Mucosa of rectum (tissue), 2 donors: ENCODE measurements around the gene FEV.
A peak's percentile ranks its signal among the peaks of the same experiment; 100 is the strongest.

Experiments
- H3K27ac ChIP-seq, 2 donors: one replicate each; pipeline ENCODE4 v1.7.0; 2013; ENCODE audit warnings: inconsistent platforms in 2 of 2, low read depth in 2 of 2, low read length in 2 of 2
- H3K27me3 ChIP-seq, 2 donors: one replicate each; pipeline ENCODE4 v1.7.0; 2013; ENCODE audit warnings: low read length in 2 of 2; ENCODE audit not compliant: control insufficient read depth in 2 of 2, insufficient read depth in 2 of 2
- H3K36me3 ChIP-seq, 2 donors: one replicate each; pipeline ENCODE4 v1.7.0; 2013; ENCODE audit warnings: low read length in 2 of 2; ENCODE audit not compliant: control insufficient read depth in 2 of 2, insufficient read depth in 2 of 2
- H3K4me1 ChIP-seq, 2 donors: one replicate each; pipeline ENCODE4 v1.7.0; 2013; ENCODE audit warnings: low read length in 2 of 2, mild to moderate bottlenecking in 1 of 2; ENCODE audit not compliant: control insufficient read depth in 2 of 2, insufficient read depth in 2 of 2
- H3K4me3 ChIP-seq, 2 donors: one replicate each; pipeline ENCODE4 v1.7.0; 2013; ENCODE audit warnings: low read length in 2 of 2
- H3K9ac ChIP-seq, 2 donors: one replicate each; pipeline ENCODE4 v1.7.0; 2013; ENCODE audit warnings: low read length in 2 of 2, low read depth in 1 of 2, mild to moderate bottlenecking in 1 of 2
- H3K9me3 ChIP-seq, 2 donors: one replicate each; pipeline ENCODE4 v1.7.0; 2013; ENCODE audit warnings: low read length in 2 of 2; ENCODE audit not compliant: control insufficient read depth in 2 of 2
- donor health status: healthy.
- donor health status: Normal muscosa, but diverticular disease.

The FEV gene

DNA sequence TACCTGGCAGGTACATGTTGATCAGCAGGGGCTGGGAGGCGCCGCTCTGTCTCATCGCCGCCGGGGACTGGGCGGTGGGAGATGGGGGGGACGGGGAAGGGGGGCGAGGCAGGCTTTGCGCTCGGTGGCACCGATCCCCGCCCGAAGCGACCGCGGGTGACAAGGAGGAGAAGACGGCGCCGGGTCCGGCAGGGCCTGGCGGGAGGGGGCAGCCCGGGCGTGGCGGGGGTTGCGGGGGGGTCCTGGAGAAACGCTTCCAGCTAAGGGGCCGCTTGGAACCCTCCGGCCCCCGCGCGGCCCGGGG is at the start of gene FEV:
Gene FEV (minus strand): TSS at position 164 of the 304 bp plus-strand sequence. CDS start 109 bp downstream, at position 55.
- peaks cover 74 to 77% of the 10 kb centered on the region in 2 donors for H3K27me3 ChIP-seq
- H3K9ac ChIP-seq: no peak within 1 kb of the TSS
- H3K27ac ChIP-seq: no peak within 1 kb of the TSS
- H3K4me1 ChIP-seq: peaks cover 21 to 23% of the 10 kb centered on the region in 2 donors
- peak within 1 kb of the TSS in 1 of 2 donors; percentile 14 for H3K4me3 ChIP-seq
- H3K36me3 ChIP-seq: no peaks in the 10 kb centered on the region
- no peaks in the 10 kb centered on the region for H3K9me3 ChIP-seq

GRCh38 chr2:219032051-219032745 is 47.2 kb upstream of the FEV start:
- Histone ChIP-seq H3K27ac (no peak overlapping the region), H3K36me3 (no peaks in the 10 kb centered on the region), H3K4me3 (no peak overlapping the region), H3K4me1 (no peaks in the 10 kb centered on the region), H3K9ac (no peak overlapping the region), H3K9me3 (no peaks in the 10 kb centered on the region), H3K27me3 (peaks cover 0 to 4% of the 10 kb centered on the region in 2 donors)

DNA sequence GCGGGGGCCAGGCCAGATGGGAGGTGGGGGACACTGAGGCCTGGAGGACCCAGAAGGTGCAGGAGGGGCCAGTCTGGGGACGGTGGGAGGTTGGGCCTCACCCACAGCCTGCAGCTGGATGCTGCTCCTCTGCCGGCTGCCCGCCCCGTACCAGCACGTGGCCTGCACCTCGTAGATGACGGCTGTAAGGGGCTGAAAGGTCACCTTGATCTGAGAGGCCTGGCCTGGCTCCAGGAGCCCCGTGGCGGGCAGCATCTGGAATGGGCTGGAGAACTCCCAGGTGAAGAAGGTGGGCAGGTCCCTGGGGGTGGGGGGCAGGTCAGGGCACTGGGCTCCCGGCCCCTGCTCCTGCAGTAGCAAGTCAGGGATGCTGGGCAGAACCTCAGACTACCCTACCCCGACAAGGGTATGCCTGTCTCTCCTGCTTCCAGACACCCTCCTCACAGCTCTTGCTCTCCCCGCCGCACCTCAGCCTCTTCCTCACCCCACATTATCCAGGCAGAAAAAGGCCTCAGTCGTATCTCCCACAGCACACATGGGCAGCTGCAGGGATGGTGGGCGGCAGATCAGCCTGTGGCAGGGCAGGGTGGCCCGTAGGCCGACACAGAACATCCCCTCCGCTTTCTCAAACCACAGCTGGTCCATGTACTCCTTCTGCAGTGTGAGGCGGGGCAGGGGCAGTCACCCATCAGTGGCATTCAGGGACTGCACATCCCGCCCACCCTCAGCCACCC is 46.2 kb upstream of the FEV start:
- Histone ChIP-seq H3K9ac (no peak overlapping the region), H3K9me3 (no peaks in the 10 kb centered on the region), H3K4me3 (no peak overlapping the region), H3K4me1 (no peaks in the 10 kb centered on the region), H3K36me3 (no peaks in the 10 kb centered on the region), H3K27ac (no peak overlapping the region), H3K27me3 (peaks cover 0 to 4% of the 10 kb centered on the region in 2 donors)

DNA sequence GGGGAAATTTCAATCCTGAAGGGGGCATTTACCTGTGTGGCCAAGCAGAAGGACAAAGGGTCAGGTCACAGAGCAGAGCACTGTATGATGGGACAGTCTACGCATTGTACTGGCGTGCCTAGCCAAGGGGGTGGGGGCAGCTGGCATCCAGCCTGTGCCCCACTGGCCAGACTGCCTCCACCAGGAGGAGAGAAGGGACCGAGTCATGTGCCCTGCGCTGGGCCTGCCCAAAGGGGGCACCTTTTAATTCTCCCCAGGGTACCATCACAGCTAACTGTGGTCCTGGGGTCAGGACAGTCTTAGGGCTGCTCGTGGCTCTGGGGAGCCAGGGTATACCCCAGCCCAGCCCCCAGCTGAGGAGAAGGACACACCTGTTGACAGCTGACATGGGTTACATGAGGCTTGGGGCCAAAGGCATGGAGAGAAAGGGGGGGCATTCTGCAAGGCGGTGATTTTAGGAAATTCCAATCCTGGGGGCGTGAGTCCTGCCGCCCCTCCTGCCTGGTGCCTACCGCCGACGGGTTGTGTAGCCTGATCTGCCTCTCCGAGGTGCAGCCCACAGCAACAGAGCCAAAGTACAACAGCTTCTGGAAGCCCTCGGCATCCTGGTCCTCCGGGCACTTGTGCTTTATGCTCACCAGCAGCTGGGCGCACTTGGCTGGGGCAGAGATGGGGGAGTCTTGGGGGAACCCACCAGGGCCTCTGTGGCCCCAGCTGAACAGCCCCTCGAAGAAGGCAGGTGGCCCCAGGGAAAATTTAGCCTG is 45.4 kb upstream of the FEV start:
- H3K27ac ChIP-seq: no peak overlapping the region
- H3K4me3 ChIP-seq: no peak overlapping the region
- H3K27me3 ChIP-seq: no peaks in the 10 kb centered on the region
- H3K36me3 ChIP-seq: no peaks in the 10 kb centered on the region
- H3K4me1 ChIP-seq: no peaks in the 10 kb centered on the region
- no peaks in the 10 kb centered on the region for H3K9me3 ChIP-seq
- no peak overlapping the region for H3K9ac ChIP-seq

DNA sequence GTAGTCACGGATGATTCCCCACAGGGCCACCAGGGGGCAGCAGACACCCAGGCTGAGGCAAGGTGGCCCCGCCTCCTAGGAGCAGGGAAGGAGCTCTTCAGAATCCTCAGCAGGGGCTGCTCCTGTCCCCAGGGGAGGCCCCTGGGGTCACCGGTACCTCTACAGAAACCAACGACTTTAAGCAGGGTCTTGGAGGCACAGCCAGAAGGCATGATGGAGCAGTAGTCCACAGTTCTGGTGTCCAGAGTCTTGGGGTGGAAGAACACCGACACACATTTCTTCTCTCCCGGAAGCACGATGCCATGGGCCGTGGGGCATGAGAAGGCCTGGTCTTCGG is 44.8 kb upstream of the FEV start:
- Histone ChIP-seq H3K9ac (no peak overlapping the region), H3K4me3 (no peak overlapping the region), H3K27ac (no peak overlapping the region), H3K36me3 (no peaks in the 10 kb centered on the region), H3K4me1 (no peaks in the 10 kb centered on the region), H3K9me3 (no peaks in the 10 kb centered on the region), H3K27me3 (no peaks in the 10 kb centered on the region)

GRCh38 chr2:219028996-219029828 is 44.2 kb upstream of the FEV start:
- Histone ChIP-seq H3K36me3 (no peaks in the 10 kb centered on the region), H3K4me1 (no peaks in the 10 kb centered on the region), H3K9ac (no peak overlapping the region), H3K27me3 (no peaks in the 10 kb centered on the region), H3K27ac (no peak overlapping the region), H3K4me3 (no peak overlapping the region), H3K9me3 (no peaks in the 10 kb centered on the region)

- Histone ChIP-seq H3K27ac (no peak overlapping the region), H3K4me1 (no peaks in the 10 kb centered on the region), H3K9me3 (no peaks in the 10 kb centered on the region), H3K9ac (no peak overlapping the region), H3K36me3 (no peaks in the 10 kb centered on the region), H3K27me3 (no peaks in the 10 kb centered on the region), H3K4me3 (no peak overlapping the region)
Measured at GRCh38 chr2:219028141-219028540, 43.2 kb upstream of the FEV start.

DNA sequence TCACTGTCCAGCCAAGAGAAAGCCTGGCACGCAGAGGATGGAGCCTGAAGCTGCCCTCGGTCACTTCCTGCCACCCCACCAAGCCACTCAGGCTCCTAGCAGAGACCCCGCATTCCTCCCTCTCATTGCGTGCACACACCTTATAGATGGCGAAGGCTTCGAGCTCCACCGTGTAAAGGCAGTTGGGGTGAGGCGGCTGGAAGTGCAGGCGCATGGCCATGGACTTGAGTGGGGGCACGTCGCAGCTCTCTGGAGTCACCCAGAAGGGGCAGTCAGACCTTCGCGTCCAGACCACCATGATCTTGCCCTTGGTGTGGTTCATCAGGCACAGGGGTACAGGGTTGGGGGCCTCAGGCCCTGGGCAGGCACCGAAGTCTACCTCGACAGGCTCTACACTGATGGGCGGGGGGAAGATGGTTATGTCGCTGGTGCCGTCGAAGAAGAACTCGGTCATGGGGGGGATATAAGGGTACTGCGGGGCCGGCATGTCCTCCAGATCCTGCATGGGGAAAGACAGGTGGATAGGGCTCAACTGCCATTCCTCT is 42.6 kb upstream of the FEV start:
- Histone ChIP-seq H3K27ac (no peak overlapping the region), H3K36me3 (no peaks in the 10 kb centered on the region), H3K9me3 (no peaks in the 10 kb centered on the region), H3K4me1 (no peaks in the 10 kb centered on the region), H3K9ac (no peak overlapping the region), H3K4me3 (no peak overlapping the region), H3K27me3 (no peaks in the 10 kb centered on the region)

DNA sequence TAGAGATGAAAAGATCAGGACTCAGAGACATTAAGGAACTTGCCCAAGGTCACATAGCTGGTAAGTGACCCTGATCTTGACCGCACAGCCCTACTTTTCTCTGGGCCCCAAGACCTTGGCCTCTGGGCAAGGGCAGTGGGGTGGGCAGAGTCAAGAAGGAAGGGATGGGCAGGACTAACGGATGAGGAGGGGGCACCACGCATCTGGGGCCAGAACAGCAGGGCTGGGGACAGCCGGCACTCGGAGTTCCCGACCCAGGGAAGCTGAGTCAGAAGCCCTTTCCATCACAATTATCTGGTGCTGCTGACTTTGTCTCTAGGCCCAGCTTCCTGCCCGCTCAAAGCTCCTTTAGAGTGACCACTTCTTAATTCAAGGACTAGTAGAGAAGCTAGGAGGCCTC is 42.0 kb upstream of the FEV start:
- H3K4me3 ChIP-seq: no peak overlapping the region
- H3K9me3 ChIP-seq: no peaks in the 10 kb centered on the region
- no peaks in the 10 kb centered on the region for H3K27me3 ChIP-seq
- no peak overlapping the region for H3K27ac ChIP-seq
- no peaks in the 10 kb centered on the region for H3K4me1 ChIP-seq
- H3K36me3 ChIP-seq: no peaks in the 10 kb centered on the region
- H3K9ac ChIP-seq: no peak overlapping the region
